ENCODE results near the gene TAMALIN.

TAMALIN gene

GRCh38 chr12:52057638-52058576 lies 51.2 kb downstream of the TAMALIN start:
- DNase-seq (ENCODE audit: low read depth), result no peak
- H3K4me3 ChIP-seq (ENCODE audit: low read depth, low read length), result no peak overlapping the region
- no peak for TF ChIP-seq POLR2A (IDR thresholded peaks at IDR 0.05; ENCODE audit: extremely low read depth, insufficient read length)
- TF ChIP-seq, protein P1, sequence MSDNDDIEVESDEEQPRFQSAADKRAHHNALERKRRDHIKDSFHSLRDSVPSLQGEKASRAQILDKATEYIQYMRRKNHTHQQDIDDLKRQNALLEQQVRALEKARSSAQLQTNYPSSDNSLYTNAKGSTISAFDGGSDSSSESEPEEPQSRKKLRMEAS (IDR thresholded peaks at IDR 0.05; ENCODE audit: low read depth, low read length), result no peak
- TF ChIP-seq, protein P2, sequence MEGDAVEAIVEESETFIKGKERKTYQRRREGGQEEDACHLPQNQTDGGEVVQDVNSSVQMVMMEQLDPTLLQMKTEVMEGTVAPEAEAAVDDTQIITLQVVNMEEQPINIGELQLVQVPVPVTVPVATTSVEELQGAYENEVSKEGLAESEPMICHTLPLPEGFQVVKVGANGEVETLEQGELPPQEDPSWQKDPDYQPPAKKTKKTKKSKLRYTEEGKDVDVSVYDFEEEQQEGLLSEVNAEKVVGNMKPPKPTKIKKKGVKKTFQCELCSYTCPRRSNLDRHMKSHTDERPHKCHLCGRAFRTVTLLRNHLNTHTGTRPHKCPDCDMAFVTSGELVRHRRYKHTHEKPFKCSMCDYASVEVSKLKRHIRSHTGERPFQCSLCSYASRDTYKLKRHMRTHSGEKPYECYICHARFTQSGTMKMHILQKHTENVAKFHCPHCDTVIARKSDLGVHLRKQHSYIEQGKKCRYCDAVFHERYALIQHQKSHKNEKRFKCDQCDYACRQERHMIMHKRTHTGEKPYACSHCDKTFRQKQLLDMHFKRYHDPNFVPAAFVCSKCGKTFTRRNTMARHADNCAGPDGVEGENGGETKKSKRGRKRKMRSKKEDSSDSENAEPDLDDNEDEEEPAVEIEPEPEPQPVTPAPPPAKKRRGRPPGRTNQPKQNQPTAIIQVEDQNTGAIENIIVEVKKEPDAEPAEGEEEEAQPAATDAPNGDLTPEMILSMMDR (IDR thresholded peaks at IDR 0.05; ENCODE audit: low read depth, low read length), result no peak
- no peak for TF ChIP-seq MYC (IDR thresholded peaks at IDR 0.05; ENCODE audit: low read depth, low read length)

DNA sequence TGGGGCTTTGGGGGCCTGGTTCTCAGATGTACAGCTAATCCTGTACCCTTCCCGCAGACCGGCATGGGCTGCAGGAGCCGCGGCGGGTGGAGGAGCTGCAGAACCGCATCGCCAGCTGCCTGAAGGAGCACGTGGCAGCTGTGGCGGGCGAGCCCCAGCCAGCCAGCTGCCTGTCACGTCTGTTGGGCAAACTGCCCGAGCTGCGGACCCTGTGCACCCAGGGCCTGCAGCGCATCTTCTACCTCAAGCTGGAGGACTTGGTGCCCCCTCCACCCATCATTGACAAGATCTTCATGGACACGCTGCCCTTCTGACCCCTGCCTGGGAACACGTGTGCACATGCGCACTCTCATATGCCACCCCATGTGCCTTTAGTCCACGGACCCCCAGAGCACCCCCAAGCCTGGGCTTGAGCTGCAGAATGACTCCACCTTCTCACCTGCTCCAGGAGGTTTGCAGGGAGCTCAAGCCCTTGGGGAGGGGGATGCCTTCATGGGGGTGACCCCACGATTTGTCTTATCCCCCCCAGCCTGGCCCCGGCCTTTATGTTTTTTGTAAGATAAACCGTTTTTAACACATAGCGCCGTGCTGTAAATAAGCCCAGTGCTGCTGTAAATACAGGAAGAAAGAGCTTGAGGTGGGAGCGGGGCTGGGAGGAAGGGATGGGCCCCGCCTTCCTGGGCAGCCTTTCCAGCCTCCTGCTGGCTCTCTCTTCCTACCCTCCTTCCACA lies 52.0 kb downstream of the TAMALIN start:
- no peak for DNase-seq (ENCODE audit: low read depth)
- no peak overlapping the region for H3K4me3 ChIP-seq (ENCODE audit: low read depth, low read length)
- no peak for TF ChIP-seq POLR2A (IDR thresholded peaks at IDR 0.05; ENCODE audit: extremely low read depth, insufficient read length)
- TF ChIP-seq MYC (IDR thresholded peaks at IDR 0.05; ENCODE audit: low read depth, low read length), result no peak
- TF ChIP-seq, protein P2 (IDR thresholded peaks at IDR 0.05; ENCODE audit: low read depth, low read length), result no peak
- TF ChIP-seq, protein P1 (IDR thresholded peaks at IDR 0.05; ENCODE audit: low read depth, low read length), result no peak

- DNase-seq (ENCODE audit: low read depth), result no peak
- H3K4me3 ChIP-seq (ENCODE audit: low read depth, low read length), result no peak overlapping the region
- TF ChIP-seq POLR2A (IDR thresholded peaks at IDR 0.05; ENCODE audit: extremely low read depth, insufficient read length) (no peak), MYC (IDR thresholded peaks at IDR 0.05; ENCODE audit: low read depth, low read length) (no peak)
- TF ChIP-seq, protein P2 (IDR thresholded peaks at IDR 0.05; ENCODE audit: low read depth, low read length), result no peak
- TF ChIP-seq, protein P1 (IDR thresholded peaks at IDR 0.05; ENCODE audit: low read depth, low read length), result no peak
Measured at GRCh38 chr12:52059582-52060497, 53.1 kb downstream of the TAMALIN start.

- no peak overlapping the region for H3K4me3 ChIP-seq (ENCODE audit: low read depth, low read length)
- DNase-seq (ENCODE audit: low read depth), result no peak
- TF ChIP-seq, protein P1 (IDR thresholded peaks at IDR 0.05; ENCODE audit: low read depth, low read length), result no peak
- TF ChIP-seq, protein P2 (IDR thresholded peaks at IDR 0.05; ENCODE audit: low read depth, low read length), result no peak
- TF ChIP-seq MYC (IDR thresholded peaks at IDR 0.05; ENCODE audit: low read depth, low read length), result no peak
Measured at GRCh38 chr12:52060498-52061177, 53.9 kb downstream of the TAMALIN start.

All from NB4 (cell line).